Esophagus squamous epithelium (tissue), 4 donors: ENCODE data around the gene DXO.

Source experiments
- CTCF ChIP-seq, 6 experiments: fragments of 450-650 bp in 4 of 6; fragments of 200-600 bp in 2 of 6; sonication (generic) in 2 of 6; IDR thresholded peaks; one replicate each; pipeline ENCODE4 v1.5.1; 2016 to 2019; ENCODE audit warnings: antibody characterized with exemption in 6 of 6, mild to moderate bottlenecking in 4 of 6, moderate library complexity in 4 of 6
- POLR2A ChIP-seq, 4 donors: fragments of 450-650 bp; IDR thresholded peaks; one replicate each; pipeline ENCODE4 v1.6.1; 2017; ENCODE audit warnings: antibody characterized with exemption in 4 of 4, mild to moderate bottlenecking in 4 of 4, moderate library complexity in 3 of 4

- TF ChIP-seq CTCF (IDR thresholded peaks at IDR 0.05) (no peak), POLR2A (IDR thresholded peaks at IDR 0.05) (no peak)
Observed at GRCh38 chr6:31969712-31970603, 2.0 kb downstream of the DXO start.
